T-helper 1 cell treated with Interleukin-12 subunit alpha and Interleukin-12 subunit beta and Interleukin-4 antibody, amounts not matched to agents 30 μg/mL and 1 μg/mL, for 36 hours (primary cell): ENCODE results near the gene CXorf38.

Experiments used
- H3K27ac Mint-ChIP-seq: one replicate; pipeline ENCODE4 v1.8.0; 2021; ENCODE audit warnings: mild to moderate bottlenecking, mixed read lengths
- H3K27me3 Mint-ChIP-seq: one replicate; pipeline ENCODE4 v1.8.0; 2021; ENCODE audit warnings: low read depth, mixed read lengths
- H3K36me3 Mint-ChIP-seq: one replicate; pipeline ENCODE4 v1.8.0; 2021; ENCODE audit warnings: low read depth, mixed read lengths
- H3K4me1 Mint-ChIP-seq: one replicate; pipeline ENCODE4 v1.8.0; 2021; ENCODE audit warnings: low read depth, mixed read lengths
- H3K4me3 Mint-ChIP-seq: one replicate; pipeline ENCODE4 v1.8.0; 2021; ENCODE audit warnings: mild to moderate bottlenecking, moderate library complexity, mixed read lengths
- H3K9me3 Mint-ChIP-seq: one replicate; pipeline ENCODE4 v1.8.0; 2021; ENCODE audit warnings: mixed read lengths

CXorf38 gene, protein sequence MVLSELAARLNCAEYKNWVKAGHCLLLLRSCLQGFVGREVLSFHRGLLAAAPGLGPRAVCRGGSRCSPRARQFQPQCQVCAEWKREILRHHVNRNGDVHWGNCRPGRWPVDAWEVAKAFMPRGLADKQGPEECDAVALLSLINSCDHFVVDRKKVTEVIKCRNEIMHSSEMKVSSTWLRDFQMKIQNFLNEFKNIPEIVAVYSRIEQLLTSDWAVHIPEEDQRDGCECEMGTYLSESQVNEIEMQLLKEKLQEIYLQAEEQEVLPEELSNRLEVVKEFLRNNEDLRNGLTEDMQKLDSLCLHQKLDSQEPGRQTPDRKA

DNA sequence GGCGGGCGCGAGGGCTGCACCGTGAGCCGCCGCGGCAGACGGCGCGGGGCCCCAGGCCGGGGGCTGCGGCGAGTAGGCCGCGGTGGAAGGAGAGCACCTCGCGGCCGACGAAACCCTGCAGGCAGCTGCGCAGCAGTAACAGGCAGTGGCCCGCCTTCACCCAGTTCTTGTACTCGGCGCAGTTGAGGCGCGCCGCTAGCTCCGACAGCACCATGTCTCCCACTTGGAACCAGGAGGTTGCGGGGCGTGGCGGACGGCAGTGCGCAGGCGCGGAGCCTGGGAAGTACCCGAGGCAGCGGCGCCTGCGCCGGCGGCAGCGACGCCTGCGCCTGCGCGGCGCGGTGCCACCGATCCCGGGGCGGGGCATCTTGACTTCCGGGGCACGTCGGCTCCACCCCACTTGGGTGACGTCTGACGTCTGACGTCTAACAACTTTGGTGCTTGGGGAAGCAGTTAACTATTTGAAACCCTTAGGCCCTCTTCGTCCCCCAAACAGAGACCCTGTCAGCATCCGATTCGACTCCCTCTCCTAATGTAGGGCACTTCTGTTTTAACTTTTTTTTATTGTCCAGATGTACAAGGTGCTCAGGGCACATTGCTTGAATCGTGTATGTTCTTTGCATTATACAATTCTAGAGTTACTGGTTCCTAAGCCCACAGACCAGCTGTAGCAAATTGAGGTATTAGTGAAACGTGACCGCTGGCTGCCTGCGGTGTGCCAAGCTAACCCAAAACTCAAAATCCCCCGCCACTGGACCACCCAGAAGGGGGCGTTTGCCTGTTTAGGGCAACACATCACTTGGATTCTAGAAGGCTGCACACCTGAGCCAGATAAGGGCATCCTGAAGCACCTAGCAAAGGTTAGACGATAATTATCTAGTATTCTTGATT, at the start of gene CXorf38:
Gene CXorf38, minus strand, starts transcription at position 255 of the 891 bp plus-strand sequence. Its CDS starts 41 bp downstream, at position 214.
- Mint-ChIP-seq H3K9me3 (no peaks in the 10 kb centered on the region), H3K4me1 (peaks cover 17% of the 10 kb centered on the region), H3K27ac (peak within 1 kb of the TSS; percentile 93), H3K36me3 (peaks cover 23% of the 10 kb centered on the region), H3K4me3 (peak within 1 kb of the TSS; percentile 95), H3K27me3 (no peaks in the 10 kb centered on the region)

DNA sequence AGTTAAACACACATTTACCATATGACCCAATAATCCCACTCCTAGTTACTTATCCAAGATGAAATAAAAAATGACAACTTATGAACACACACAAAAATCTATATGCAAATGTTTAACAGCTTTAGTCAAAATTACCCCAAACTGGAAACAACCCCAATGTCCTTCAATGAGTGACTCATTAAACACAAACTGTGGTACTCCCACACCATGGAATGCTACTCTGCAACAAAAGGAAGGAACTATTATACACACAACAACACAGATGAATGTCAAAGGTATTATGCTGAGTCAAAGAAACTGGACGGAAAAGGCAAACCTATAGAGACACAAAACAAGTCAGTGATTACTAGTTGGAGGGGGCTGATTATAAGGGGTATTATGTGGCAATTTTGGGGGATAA, 47.4 kb upstream of the CXorf38 start:
- no peaks in the 10 kb centered on the region for H3K9me3 Mint-ChIP-seq
- H3K4me3 Mint-ChIP-seq: no peak overlapping the region
- peaks cover 22% of the 10 kb centered on the region for H3K36me3 Mint-ChIP-seq
- H3K27ac Mint-ChIP-seq: no peak overlapping the region
- H3K4me1 Mint-ChIP-seq: no peaks in the 10 kb centered on the region
- no peaks in the 10 kb centered on the region for H3K27me3 Mint-ChIP-seq

DNA sequence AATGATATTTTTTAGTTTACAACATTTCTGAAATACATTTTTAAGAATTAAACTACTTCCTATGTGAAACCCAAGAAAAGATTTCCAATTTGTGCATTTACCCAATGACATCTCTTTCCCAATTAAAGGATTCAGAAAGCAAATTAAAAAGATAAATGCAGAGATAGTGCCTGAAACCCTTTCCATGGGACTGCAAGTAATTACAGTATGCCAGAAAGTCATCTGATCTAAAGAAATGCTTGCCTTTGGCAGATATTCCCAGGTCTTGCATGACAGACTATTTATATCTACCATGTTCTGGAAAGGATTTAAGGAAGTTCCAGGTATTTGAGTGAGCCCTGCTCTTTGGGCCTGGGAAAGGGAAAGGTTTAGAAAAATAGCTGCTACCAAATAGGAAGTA, 41.6 kb upstream of the CXorf38 start:
- Mint-ChIP-seq H3K4me3 (no peak overlapping the region), H3K36me3 (peaks cover 25% of the 10 kb centered on the region), H3K9me3 (no peaks in the 10 kb centered on the region), H3K27ac (no peak overlapping the region), H3K4me1 (peaks cover 5% of the 10 kb centered on the region), H3K27me3 (no peaks in the 10 kb centered on the region)

DNA sequence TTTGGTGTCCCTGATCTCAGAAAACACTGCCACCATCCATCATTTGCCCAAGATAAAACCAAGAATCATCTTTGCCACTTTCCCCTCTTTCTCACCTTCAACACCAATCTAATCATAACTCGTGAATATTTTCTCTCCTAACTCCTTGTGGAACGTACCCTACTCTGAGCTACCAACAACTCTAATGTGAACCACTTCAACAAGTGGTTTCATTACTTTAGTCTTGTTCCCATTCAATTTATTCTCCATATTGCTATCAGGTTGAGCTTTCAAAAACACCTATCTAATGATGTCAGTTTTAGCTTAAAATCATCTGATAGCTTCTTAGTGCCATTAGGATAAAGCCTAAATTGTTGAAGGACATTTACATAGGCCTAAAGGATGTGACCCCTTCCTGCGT, 39.8 kb upstream of the CXorf38 start:
- Mint-ChIP-seq H3K27me3 (no peaks in the 10 kb centered on the region), H3K36me3 (peaks cover 15% of the 10 kb centered on the region), H3K4me3 (no peak overlapping the region), H3K4me1 (peaks cover 5% of the 10 kb centered on the region), H3K9me3 (no peaks in the 10 kb centered on the region), H3K27ac (no peak overlapping the region)

DNA sequence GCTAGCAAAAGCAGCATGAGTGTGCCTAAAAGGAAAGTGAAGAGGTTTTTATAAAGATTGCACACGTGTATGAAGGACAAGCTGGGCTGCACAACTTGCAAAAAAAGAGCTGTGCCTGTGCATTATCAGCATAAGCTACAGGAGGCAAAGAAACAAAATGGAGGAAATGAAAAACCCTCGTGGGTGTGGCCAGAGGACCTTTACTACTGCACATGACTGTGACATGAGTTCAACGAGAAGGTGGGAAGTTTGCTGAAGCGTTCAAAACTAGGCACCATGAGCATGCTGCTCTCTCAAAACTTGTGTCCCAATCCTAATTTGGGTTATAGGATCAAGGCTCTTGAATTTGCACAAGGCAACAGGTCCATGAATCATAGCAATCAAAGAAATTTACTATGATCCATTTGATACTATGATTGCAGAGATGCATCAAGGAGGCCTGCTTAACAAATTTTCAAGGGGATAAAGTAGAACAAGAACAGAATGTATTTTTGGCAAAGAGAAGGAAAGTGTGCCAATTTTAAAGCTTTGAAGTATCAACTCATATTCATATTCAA, 38.1 kb upstream of the CXorf38 start:
- H3K4me3 Mint-ChIP-seq: no peak overlapping the region
- H3K9me3 Mint-ChIP-seq: no peaks in the 10 kb centered on the region
- no peaks in the 10 kb centered on the region for H3K27me3 Mint-ChIP-seq
- no peak overlapping the region for H3K27ac Mint-ChIP-seq
- peaks cover 15% of the 10 kb centered on the region for H3K36me3 Mint-ChIP-seq
- H3K4me1 Mint-ChIP-seq: peaks cover 5% of the 10 kb centered on the region

DNA sequence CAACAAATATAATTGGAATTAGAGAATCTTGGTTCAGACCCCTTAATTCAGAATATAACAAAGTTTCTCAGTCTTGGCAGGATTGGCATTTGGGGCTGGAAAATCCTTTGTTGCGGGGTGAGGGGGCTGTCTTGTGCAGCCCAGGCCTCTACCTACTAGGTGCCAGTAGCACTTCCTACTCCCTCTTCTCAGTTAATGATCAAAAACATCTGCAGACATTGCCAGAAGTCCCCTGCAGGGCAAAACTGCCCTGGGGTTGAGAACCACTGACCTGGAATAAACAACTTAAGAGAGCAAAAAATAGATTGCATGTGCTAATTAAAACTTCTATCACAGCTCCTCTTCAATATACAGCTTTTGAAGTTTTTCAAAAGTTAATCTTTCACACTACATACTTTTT, 36.7 kb upstream of the CXorf38 start:
- no peaks in the 10 kb centered on the region for H3K27me3 Mint-ChIP-seq
- peaks cover 5% of the 10 kb centered on the region for H3K4me1 Mint-ChIP-seq
- peaks cover 19% of the 10 kb centered on the region for H3K36me3 Mint-ChIP-seq
- H3K9me3 Mint-ChIP-seq: no peaks in the 10 kb centered on the region
- H3K4me3 Mint-ChIP-seq: no peak overlapping the region
- no peak overlapping the region for H3K27ac Mint-ChIP-seq

DNA sequence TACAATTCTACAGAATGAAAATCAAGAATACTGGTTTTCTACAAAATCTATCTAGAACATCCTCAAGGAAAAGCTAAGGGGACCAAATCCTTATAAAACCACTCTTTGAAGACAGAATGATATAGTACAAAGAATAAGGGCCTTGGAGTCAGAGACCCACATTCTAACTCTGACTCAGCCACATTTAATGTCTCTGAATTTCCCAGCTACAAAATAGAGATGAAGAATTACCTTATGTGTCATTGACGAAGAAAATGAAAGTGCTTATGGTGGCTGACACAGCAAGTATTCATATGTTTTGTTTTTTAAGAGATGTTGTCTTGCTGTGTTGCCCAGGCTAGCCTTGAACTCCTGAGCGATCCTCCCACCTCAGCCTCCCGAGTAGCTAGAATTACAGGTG, 35.9 kb upstream of the CXorf38 start:
- H3K36me3 Mint-ChIP-seq: peaks cover 20% of the 10 kb centered on the region
- H3K9me3 Mint-ChIP-seq: no peaks in the 10 kb centered on the region
- H3K4me3 Mint-ChIP-seq: no peak overlapping the region
- peaks cover 5% of the 10 kb centered on the region for H3K4me1 Mint-ChIP-seq
- no peaks in the 10 kb centered on the region for H3K27me3 Mint-ChIP-seq
- H3K27ac Mint-ChIP-seq: no peak overlapping the region

DNA sequence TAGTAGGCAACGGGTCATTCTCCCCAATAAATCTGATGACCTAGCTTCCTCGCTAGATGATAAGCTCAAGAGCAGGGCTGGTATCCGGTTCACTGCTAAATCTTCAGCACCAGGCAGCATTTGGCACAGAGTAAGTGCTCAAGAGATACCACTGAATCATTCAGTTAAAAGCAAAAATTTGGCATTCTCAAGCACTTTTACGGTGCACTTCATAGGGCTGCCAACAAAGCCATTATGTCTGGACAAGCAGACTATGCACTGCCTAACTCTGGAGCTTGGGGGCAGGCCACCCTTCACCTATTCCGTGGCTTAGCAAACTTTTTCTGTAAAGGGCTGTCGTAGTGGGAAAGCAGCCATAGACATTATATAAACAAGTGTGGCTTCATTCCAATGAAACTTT, 23.8 kb upstream of the CXorf38 start:
- no peak overlapping the region for H3K27ac Mint-ChIP-seq
- H3K9me3 Mint-ChIP-seq: no peaks in the 10 kb centered on the region
- peaks cover 32% of the 10 kb centered on the region for H3K36me3 Mint-ChIP-seq
- no peaks in the 10 kb centered on the region for H3K27me3 Mint-ChIP-seq
- H3K4me3 Mint-ChIP-seq: no peak overlapping the region
- no peaks in the 10 kb centered on the region for H3K4me1 Mint-ChIP-seq

DNA sequence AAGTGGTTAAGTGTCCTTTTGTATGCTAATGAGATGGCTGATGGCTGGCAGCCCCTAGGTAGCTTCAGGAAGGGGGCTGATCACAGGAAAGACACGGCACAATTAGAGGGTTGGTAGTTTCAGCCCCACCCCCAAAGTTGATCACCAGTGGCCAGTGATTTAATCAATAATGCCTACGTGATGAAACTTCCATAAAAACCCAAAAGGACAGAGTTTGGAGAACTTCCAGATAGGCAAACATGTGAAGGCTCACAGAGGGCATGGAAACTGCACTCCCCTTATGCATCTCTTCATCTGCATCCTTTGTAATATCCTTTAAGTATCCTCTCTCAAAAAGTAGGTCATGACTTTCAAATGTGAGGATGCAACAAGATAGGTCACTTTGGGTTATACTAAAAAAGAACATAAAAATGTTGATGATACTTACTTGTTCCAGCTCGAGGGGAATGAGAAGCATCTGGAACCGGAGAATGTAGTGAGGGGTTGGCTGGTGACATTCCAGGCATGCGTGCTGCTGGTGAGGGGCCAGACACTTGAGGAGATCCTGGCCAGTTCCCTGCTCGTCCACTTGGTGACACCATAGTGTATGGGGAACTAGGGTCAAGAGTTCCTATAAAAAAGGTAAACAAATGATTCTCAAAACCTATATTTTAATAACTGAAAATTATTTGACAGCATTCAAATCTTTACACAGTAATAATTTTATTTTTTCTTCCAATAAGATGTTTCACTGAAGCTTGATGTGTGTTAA, 16.7 kb upstream of the CXorf38 start:
- no peaks in the 10 kb centered on the region for H3K9me3 Mint-ChIP-seq
- H3K36me3 Mint-ChIP-seq: peaks cover 26% of the 10 kb centered on the region
- no peaks in the 10 kb centered on the region for H3K4me1 Mint-ChIP-seq
- H3K27ac Mint-ChIP-seq: no peak overlapping the region
- no peaks in the 10 kb centered on the region for H3K27me3 Mint-ChIP-seq
- no peak overlapping the region for H3K4me3 Mint-ChIP-seq

DNA sequence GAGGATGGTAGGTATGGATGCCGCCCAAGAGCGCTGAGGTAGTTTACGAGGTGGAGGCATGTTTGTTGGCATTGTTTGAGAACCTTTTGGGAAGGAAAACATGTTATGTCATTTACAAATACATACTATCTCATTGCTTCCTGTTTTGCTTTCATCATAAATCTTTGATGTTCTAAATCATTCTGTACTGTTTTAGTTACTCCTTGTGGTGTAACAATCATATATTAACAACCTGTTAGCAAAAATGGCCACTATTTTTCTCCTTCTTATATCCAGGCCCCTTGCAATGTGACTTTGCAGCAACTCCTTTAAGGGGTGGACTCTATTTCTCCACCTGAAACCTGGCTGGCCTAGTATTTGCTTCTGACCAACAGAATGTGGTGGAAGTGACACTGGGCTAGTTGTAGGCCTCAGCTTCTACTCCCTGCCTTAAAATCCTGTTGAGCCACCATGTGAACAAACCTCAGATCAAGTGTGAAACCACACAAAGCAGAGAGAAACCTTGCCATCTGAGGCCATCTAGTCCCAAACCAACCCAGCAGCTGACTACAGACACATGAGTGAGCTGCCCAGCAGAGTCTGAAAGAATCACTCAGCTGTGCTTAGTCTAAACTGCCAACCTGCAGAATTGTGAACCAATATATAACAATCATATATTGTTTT, 15.8 kb upstream of the CXorf38 start:
- H3K27ac Mint-ChIP-seq: no peak overlapping the region
- no peaks in the 10 kb centered on the region for H3K4me1 Mint-ChIP-seq
- peaks cover 26% of the 10 kb centered on the region for H3K36me3 Mint-ChIP-seq
- H3K27me3 Mint-ChIP-seq: no peaks in the 10 kb centered on the region
- no peak overlapping the region for H3K4me3 Mint-ChIP-seq
- no peaks in the 10 kb centered on the region for H3K9me3 Mint-ChIP-seq

DNA sequence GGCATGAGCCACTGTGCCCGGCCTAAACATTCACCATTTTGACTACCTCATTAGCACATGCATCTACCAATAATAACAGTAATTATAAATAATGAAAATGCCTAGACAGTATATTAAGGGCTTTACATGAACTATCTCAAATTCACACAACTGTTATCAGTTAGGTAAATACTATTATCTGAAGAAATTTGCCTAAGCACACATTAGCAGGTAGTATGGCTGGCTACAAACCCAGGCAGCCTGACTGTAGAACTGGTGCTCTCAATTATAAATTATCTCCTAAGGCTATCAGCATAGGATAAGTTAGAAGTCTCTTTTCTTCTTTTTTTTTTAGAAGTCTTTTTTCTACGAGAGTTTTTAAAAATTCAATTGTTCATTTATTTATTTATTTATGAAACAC, 14.1 kb upstream of the CXorf38 start:
- no peaks in the 10 kb centered on the region for H3K9me3 Mint-ChIP-seq
- peaks cover 15% of the 10 kb centered on the region for H3K36me3 Mint-ChIP-seq
- H3K4me3 Mint-ChIP-seq: no peak overlapping the region
- H3K4me1 Mint-ChIP-seq: no peaks in the 10 kb centered on the region
- H3K27ac Mint-ChIP-seq: no peak overlapping the region
- H3K27me3 Mint-ChIP-seq: no peaks in the 10 kb centered on the region

DNA sequence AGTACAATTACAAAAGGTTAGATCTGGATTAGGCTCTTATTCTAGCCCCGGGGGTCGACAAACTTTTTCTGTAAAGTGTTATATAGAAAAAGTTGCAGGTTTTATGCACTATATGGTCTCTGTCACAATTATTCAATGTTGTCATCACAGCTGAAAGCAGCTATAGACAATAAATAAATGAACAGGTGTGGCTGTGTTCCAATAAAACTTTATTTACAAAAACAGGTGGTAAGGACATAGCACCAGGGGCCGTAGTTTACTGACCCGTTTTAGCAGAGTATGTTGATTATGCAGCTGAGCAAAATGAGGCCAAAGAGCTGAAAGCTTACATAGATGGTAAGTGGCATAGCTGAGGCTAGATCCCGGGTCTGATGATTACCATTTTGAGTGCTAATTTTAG, 13.0 kb upstream of the CXorf38 start:
- H3K9me3 Mint-ChIP-seq: no peaks in the 10 kb centered on the region
- H3K27ac Mint-ChIP-seq: no peak overlapping the region
- H3K4me3 Mint-ChIP-seq: no peak overlapping the region
- H3K4me1 Mint-ChIP-seq: no peaks in the 10 kb centered on the region
- peaks cover 10% of the 10 kb centered on the region for H3K36me3 Mint-ChIP-seq
- H3K27me3 Mint-ChIP-seq: no peaks in the 10 kb centered on the region

DNA sequence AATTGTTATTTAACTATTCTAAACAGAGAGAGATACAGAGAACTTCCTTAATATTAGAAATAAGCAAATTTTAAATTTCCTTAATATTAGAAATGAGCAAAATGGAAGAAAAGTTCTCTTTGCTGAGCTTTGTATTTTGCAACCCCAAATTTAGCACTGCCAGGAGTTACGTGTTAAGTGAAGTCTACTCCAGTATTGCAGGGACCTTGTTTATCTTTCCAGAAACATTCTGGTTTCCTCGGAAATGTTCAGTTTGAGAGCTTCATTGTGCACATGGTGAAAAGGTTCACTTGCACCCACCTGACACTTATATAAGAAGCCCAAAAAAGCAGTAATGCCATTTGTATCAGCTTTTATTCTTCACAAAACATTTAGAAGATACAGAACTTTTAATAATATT, 6.2 kb upstream of the CXorf38 start:
- Mint-ChIP-seq H3K9me3 (no peaks in the 10 kb centered on the region), H3K27ac (no peak overlapping the region), H3K36me3 (peaks cover 15% of the 10 kb centered on the region), H3K4me3 (no peak overlapping the region), H3K27me3 (no peaks in the 10 kb centered on the region), H3K4me1 (peaks cover 1% of the 10 kb centered on the region)

DNA sequence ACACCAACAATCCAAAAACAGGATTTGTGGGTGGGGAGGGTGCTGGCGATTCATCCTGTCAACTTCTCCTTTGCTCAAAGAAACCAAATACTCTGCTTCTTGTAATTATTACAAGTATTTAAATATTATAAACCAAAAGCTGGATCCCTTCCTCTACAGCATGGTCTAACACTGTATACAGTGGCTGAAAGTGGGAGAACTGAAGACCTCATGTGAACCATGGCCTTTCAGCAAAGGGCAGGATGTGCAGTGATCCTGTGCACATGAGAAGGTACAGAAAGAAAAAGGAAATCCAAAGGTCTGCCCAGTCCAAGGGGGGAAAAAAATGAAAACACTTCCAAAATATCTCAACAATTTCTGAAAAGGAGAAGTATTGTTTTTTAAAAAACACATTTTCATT, 5.3 kb upstream of the CXorf38 start:
- H3K4me3 Mint-ChIP-seq: no peak overlapping the region
- no peaks in the 10 kb centered on the region for H3K27me3 Mint-ChIP-seq
- H3K27ac Mint-ChIP-seq: no peak overlapping the region
- H3K36me3 Mint-ChIP-seq: peaks cover 15% of the 10 kb centered on the region
- no peaks in the 10 kb centered on the region for H3K9me3 Mint-ChIP-seq
- peaks cover 1% of the 10 kb centered on the region for H3K4me1 Mint-ChIP-seq
